Astrocyte of the spinal cord (primary cell): ENCODE results near the gene SLC2A9.
A peak's percentile ranks its signal among the peaks of the same experiment; 100 is the strongest.

Source experiments
- DNase-seq: peaks from one replicate; pipeline ENCODE4 v3.0.0; 2011; ENCODE audit warnings: low read depth, low spot score
- H3K4me3 ChIP-seq: 2 replicates; pipeline ENCODE4 v1.5.1; 2011; ENCODE audit warnings: low read depth, mild to moderate bottlenecking, low read length, moderate library complexity
- CTCF ChIP-seq: IDR thresholded peaks from 2 replicates; pipeline ENCODE4 v1.5.1; 2012; ENCODE audit warnings: low read depth, mild to moderate bottlenecking, low read length, inconsistent platforms
- in situ Hi-C: cut with HindIII; loops from 2 replicates; pipeline ENCODE4 v1.10.0; 2017; ENCODE audit warnings: low sequenced_read_pairs

The SLC2A9 gene

GRCh38 chr4:10020871-10021652, at the start of gene SLC2A9:
Gene SLC2A9, minus strand, starts transcription at chr4:10021497. Its CDS starts 68 bp downstream, at chr4:10021429.
- DNase-seq = no peak
- in situ Hi-C loops = no loop called here
- no peak for TF ChIP-seq CTCF
- no peak within 1 kb of the TSS for H3K4me3 ChIP-seq

- no peak overlapping the region for H3K4me3 ChIP-seq
- TF ChIP-seq CTCF = no peak
- in situ Hi-C loops = no loop called here
- DNase-seq = no peak
Measured at GRCh38 chr4:10069075-10069642, 47.9 kb upstream of the SLC2A9 start.

GRCh38 chr4:10066670-10067651, 45.7 kb upstream of the SLC2A9 start:
- in situ Hi-C loops = no loop called here
- TF ChIP-seq CTCF = no peak
- no peak for DNase-seq
- no peak overlapping the region for H3K4me3 ChIP-seq

GRCh38 chr4:10066206-10066605, 44.9 kb upstream of the SLC2A9 start:
- DNase-seq = no peak
- no peak for TF ChIP-seq CTCF
- in situ Hi-C loops = no loop called here
- H3K4me3 ChIP-seq = no peak overlapping the region

GRCh38 chr4:10063544-10064300, 42.4 kb upstream of the SLC2A9 start:
- DNase-seq = peak; percentile 66
- in situ Hi-C loops = no loop called here
- TF ChIP-seq CTCF = peak; percentile 67
- H3K4me3 ChIP-seq = no peak overlapping the region
